OCI-LY7 (cell line): ENCODE results near the gene HGS. TPM values are rescaled to one million over a fixed set of nuclear protein-coding genes. Genes with fewer than 3 reads are reported as not detected.

Experiments
- BruUV-seq: library from RNA; stranded (reverse); fragments of 400-500 nt; replicated peaks from 2 replicates; lab custom pipeline; 2021; lab: Mats Ljungman, UMichigan
- CTCF ChIA-PET: fragments of 300-600 bp; sonication (Branson Sonifier 250); formaldehyde crosslinking; loops from one replicate; lab custom pipeline; 2022; ENCODE audit warnings: antibody characterized with exemption; ENCODE audit not compliant: unreplicated experiment; lab: Charles Lee
- POLR2A ChIA-PET: fragments of 300-600 bp; sonication (Branson Sonifier 250); formaldehyde crosslinking; loops from one replicate; lab custom pipeline; 2022; ENCODE audit warnings: antibody characterized with exemption; lab: Charles Lee
- DNase-seq: peaks from one replicate; pipeline ENCODE4 v3.0.0-alpha.2; 2015; ENCODE audit warnings: low spot score
- H2AFZ ChIP-seq: fragments of 200-600 bp; sonication (generic), shearing (Covaris generic); 2 replicates; pipeline ENCODE4 v1.6.1; 2014; ENCODE audit warnings: mild to moderate bottlenecking, antibody characterized with exemption, low read length, moderate library complexity
- H3K27ac ChIP-seq: fragments of 200-600 bp; sonication (generic); 2 replicates; pipeline ENCODE4 v1.5.1; 2014; ENCODE audit warnings: mixed run types, low read depth, mild to moderate bottlenecking, moderate library complexity, low read length, inconsistent platforms; ENCODE audit not compliant: poor library complexity, severe bottlenecking
- H3K36me3 ChIP-seq: fragments of 200-600 bp; sonication (generic); 2 replicates; pipeline ENCODE4 v1.6.1; 2014; ENCODE audit warnings: mild to moderate bottlenecking, antibody characterized with exemption, low read length, moderate library complexity, mixed read lengths; ENCODE audit not compliant: insufficient read depth
- H3K4me1 ChIP-seq: fragments of 200-600 bp; sonication (generic); 2 replicates; pipeline ENCODE4 v1.5.1; 2014; ENCODE audit warnings: mild to moderate bottlenecking, low read length; ENCODE audit not compliant: insufficient read depth, poor library complexity, severe bottlenecking
- H3K4me2 ChIP-seq: fragments of 200-600 bp; sonication (generic); 2 replicates; pipeline ENCODE4 v1.6.1; 2014; ENCODE audit warnings: mild to moderate bottlenecking, low read length
- H3K4me3 ChIP-seq: fragments of 200-600 bp; sonication (generic); 2 replicates; pipeline ENCODE4 v1.5.1; 2014; ENCODE audit warnings: mild to moderate bottlenecking, low read depth, low read length; ENCODE audit not compliant: poor library complexity, severe bottlenecking
- H3K79me2 ChIP-seq: fragments of 200-600 bp; sonication (generic); 2 replicates; pipeline ENCODE4 v1.6.1; 2016; ENCODE audit warnings: low read depth, mild to moderate bottlenecking, low read length, moderate library complexity, mixed read lengths; ENCODE audit not compliant: insufficient read depth
- H3K9me2 ChIP-seq: fragments of 200-600 bp; sonication (generic); 2 replicates; pipeline ENCODE4 v1.6.1; 2016; ENCODE audit warnings: mild to moderate bottlenecking, low read length, mixed read lengths; ENCODE audit not compliant: insufficient read depth
- H3K9me3 ChIP-seq: fragments of 200-600 bp; sonication (generic); 2 replicates; pipeline ENCODE4 v1.6.1; 2014; ENCODE audit warnings: mild to moderate bottlenecking, mixed run types, low read length, mixed read lengths
- H4K20me1 ChIP-seq: fragments of 200-600 bp; sonication (generic); 2 replicates; pipeline ENCODE4 v1.6.1; 2014; ENCODE audit warnings: mild to moderate bottlenecking, antibody characterized with exemption, low read length, moderate library complexity, mixed read lengths; ENCODE audit not compliant: insufficient read depth
- CTCF ChIP-seq: fragments of 200-600 bp; sonication (generic); conservative IDR thresholded peaks from 2 replicates; pipeline ENCODE4 v1.5.1; 2014; ENCODE audit warnings: mild to moderate bottlenecking, antibody characterized with exemption, low read length, moderate library complexity, mixed read lengths
- EZH2phosphoT487 ChIP-seq: fragments of 200-600 bp; sonication (generic); IDR thresholded peaks from 2 replicates; pipeline ENCODE4 v1.6.1; 2018; ENCODE audit warnings: low read depth, borderline replicate concordance, mild to moderate bottlenecking, mixed run types, antibody characterized with exemption, low read length, moderate library complexity, mixed read lengths
- intact Hi-C: fragments of 100-400 bp; cut with micrococcal nuclease; formaldehyde crosslinking; loops from one replicate; pipeline ENCODE4 v1.10.0; 2022; ENCODE audit not compliant: unreplicated experiment
- total RNA-seq, 2 experiments: library from RNA; depleted of rRNA in 1 of 2; stranded (reverse); fragments of >200 nt in 1 of 2; shearing (Covaris generic) in 1 of 2; gene quantifications; 2 replicates each; pipeline ENCODE4 v1.2.3, GENCODE V29; 2014 to 2022

The HGS gene
- total RNA-seq, 2 experiments from 2014 or later, result 162 to 175 TPM

GRCh38 chr17:81723651-81724209, 39.9 kb downstream of the HGS start:
- ChIA-PET CTCF (no interaction called here), POLR2A (no interaction called here)
- no peak overlapping the region for H2AFZ ChIP-seq
- peaks cover 7% of the 10 kb centered on the region for H3K4me1 ChIP-seq
- TSS peak; percentile 60 for BruUV-seq
- H3K9me3 ChIP-seq, result no peaks in the 10 kb centered on the region
- no peaks in the 10 kb centered on the region for H4K20me1 ChIP-seq
- no peaks in the 10 kb centered on the region for H3K79me2 ChIP-seq
- no peak overlapping the region for H3K4me2 ChIP-seq
- peaks cover 7% of the 10 kb centered on the region; the same call in 1 of the 2 replicates for H3K36me3 ChIP-seq
- H3K4me3 ChIP-seq, result no peak overlapping the region
- no peak for DNase-seq
- intact Hi-C loops, result no loop called here
- H3K9me2 ChIP-seq, result no peaks in the 10 kb centered on the region
- no peak overlapping the region for H3K27ac ChIP-seq
- TF ChIP-seq EZH2phosphoT487 (no peak), CTCF (no peak)

DNA sequence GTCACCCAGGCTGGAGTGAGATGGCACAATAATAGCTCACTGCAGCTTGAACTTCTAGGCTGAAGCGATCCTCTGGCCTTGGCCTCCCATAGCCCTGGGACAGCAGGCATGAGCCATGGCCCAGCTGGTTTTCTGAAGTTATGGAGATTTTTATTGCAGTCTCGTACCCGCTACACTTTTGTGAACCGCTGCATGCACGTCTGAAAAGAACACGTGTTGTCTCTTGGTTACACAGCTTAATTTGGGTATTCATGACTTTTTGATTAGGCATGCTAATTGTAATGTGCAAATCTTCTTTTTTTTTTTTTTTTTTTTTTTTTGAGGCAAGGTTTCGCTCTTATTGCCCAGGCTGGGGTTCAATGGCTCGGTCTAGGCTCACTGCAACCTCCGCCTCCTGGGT, 41.6 kb downstream of the HGS start:
- CTCF ChIA-PET, result no interaction called here
- no peak overlapping the region for H3K4me3 ChIP-seq
- H3K9me2 ChIP-seq, result no peaks in the 10 kb centered on the region
- H3K4me1 ChIP-seq, result peaks cover 7% of the 10 kb centered on the region
- H2AFZ ChIP-seq, result no peak overlapping the region
- H3K9me3 ChIP-seq, result no peaks in the 10 kb centered on the region
- TF ChIP-seq CTCF (no peak), EZH2phosphoT487 (no peak)
- POLR2A ChIA-PET, result interaction anchor here (0.7 kb wide), 2 partner anchors 14 to 751 kb away, joined by 5 read pairs; no protein-coding TSS in a partner anchor
- intact Hi-C loops, result no loop called here
- BruUV-seq, result no TSS peak
- no peak for DNase-seq
- H3K4me2 ChIP-seq, result no peak overlapping the region
- no peaks in the 10 kb centered on the region for H3K79me2 ChIP-seq
- H4K20me1 ChIP-seq, result no peaks in the 10 kb centered on the region
- H3K36me3 ChIP-seq, result no peaks in the 10 kb centered on the region
- H3K27ac ChIP-seq, result no peak overlapping the region

DNA sequence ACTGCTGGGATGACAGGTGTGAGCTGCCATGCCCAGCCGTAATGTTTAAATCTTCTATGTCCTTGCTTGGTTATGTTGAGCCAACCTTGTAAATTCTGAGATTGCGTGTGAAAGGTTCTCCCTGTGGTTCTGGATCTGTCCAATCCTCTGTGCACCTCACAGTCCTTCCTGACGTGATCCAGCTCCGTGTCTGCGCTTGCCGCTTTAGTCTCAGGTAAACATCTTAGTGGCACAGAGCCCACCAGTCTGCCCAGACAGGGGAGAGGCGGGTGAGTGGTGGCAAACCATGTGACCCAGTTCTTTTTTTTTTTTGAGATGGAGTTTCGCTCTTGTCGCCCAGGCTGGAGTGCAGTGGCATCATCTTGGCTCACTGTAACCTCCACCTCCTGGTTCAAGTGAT, 42.2 kb downstream of the HGS start:
- H3K4me1 ChIP-seq, result peaks cover 7% of the 10 kb centered on the region
- TF ChIP-seq EZH2phosphoT487 (no peak), CTCF (no peak)
- no peak overlapping the region for H3K4me2 ChIP-seq
- POLR2A ChIA-PET, result no interaction called here
- BruUV-seq, result no TSS peak
- CTCF ChIA-PET, result no interaction called here
- no peak overlapping the region for H3K4me3 ChIP-seq
- no peaks in the 10 kb centered on the region for H3K36me3 ChIP-seq
- H3K27ac ChIP-seq, result no peak overlapping the region
- no peaks in the 10 kb centered on the region for H4K20me1 ChIP-seq
- H3K9me2 ChIP-seq, result no peaks in the 10 kb centered on the region
- DNase-seq, result no peak
- H3K79me2 ChIP-seq, result no peaks in the 10 kb centered on the region
- intact Hi-C loops, result no loop called here
- H3K9me3 ChIP-seq, result no peaks in the 10 kb centered on the region
- no peak overlapping the region for H2AFZ ChIP-seq
